Common myeloid progenitor, CD34-positive (primary cell): ENCODE results near the gene MVD.

Source experiments
- CTCF ChIA-PET: fragments of 350-600 bp; sonication (Branson Sonifier 250); formaldehyde crosslinking; loops from one replicate; lab custom pipeline; 2021; ENCODE audit warnings: antibody characterized with exemption; lab: Charles Lee
- POLR2A ChIA-PET: fragments of 350-600 bp; sonication (Branson Sonifier 250); formaldehyde crosslinking; loops from one replicate; lab custom pipeline; 2021; ENCODE audit warnings: antibody characterized with exemption; lab: Charles Lee
- DNase-seq, 3 donors: peaks; one replicate each; pipeline versions ENCODE4 v3.0.0 to v3.0.0-alpha.2; 2013
- H3K27ac ChIP-seq, 2 experiments: 1 replicate in 1 of 2; 2 replicates in 1 of 2; pipeline ENCODE4 v1.7.0; 2013; ENCODE audit warnings: inconsistent platforms in 2 of 2, low read length in 2 of 2, mild to moderate bottlenecking in 2 of 2, low read depth in 1 of 2, moderate library complexity in 1 of 2; ENCODE audit not compliant: severe bottlenecking in 2 of 2, insufficient read depth in 1 of 2, poor library complexity in 1 of 2
- H3K27me3 ChIP-seq, 5 experiments: replicated peaks in 2 of 5; 1 replicate in 3 of 5; 2 replicates in 2 of 5; pipeline versions ENCODE4 v1.6.1 to v1.7.0; 2013; ENCODE audit warnings: low read length in 4 of 5, mild to moderate bottlenecking in 2 of 5, moderate library complexity in 2 of 5, inconsistent platforms in 1 of 5; ENCODE audit not compliant: insufficient read depth in 5 of 5, control insufficient read depth in 4 of 5
- H3K36me3 ChIP-seq, 4 experiments: 1 replicate in 2 of 4; 2 replicates in 2 of 4; pipeline versions ENCODE4 v1.6.1 to v1.7.0; 2013; ENCODE audit warnings: low read length in 3 of 4, control low read depth in 1 of 4, mild to moderate bottlenecking in 1 of 4; ENCODE audit not compliant: control insufficient read depth in 4 of 4, insufficient read depth in 4 of 4
- H3K4me1 ChIP-seq, 4 experiments: 1 replicate in 3 of 4; 2 replicates in 1 of 4; pipeline versions ENCODE4 v1.6.1 to v1.7.1; 2013; ENCODE audit warnings: low read length in 3 of 4, mild to moderate bottlenecking in 3 of 4, control low read depth in 1 of 4, inconsistent platforms in 1 of 4, moderate library complexity in 1 of 4; ENCODE audit not compliant: control insufficient read depth in 4 of 4, insufficient read depth in 4 of 4; ENCODE audit errors: control extremely low read depth in 1 of 4
- H3K4me3 ChIP-seq, 7 experiments: 1 replicate in 4 of 7; 2 replicates in 3 of 7; pipeline versions ENCODE4 v1.5.1 to v1.7.0; 2013; ENCODE audit warnings: mild to moderate bottlenecking in 7 of 7, low read length in 6 of 7, moderate library complexity in 6 of 7, inconsistent platforms in 2 of 7, low read depth in 2 of 7, control low read depth in 1 of 7; ENCODE audit not compliant: insufficient read depth in 4 of 7, control insufficient read depth in 1 of 7; ENCODE audit errors: extremely low read depth in 1 of 7
- H3K9me3 ChIP-seq, 5 experiments: 1 replicate in 4 of 5; 2 replicates in 1 of 5; pipeline versions ENCODE4 v1.6.1 to v1.7.1; 2013; ENCODE audit warnings: low read length in 4 of 5, mild to moderate bottlenecking in 2 of 5, inconsistent platforms in 1 of 5, low read depth in 1 of 5, moderate library complexity in 1 of 5; ENCODE audit not compliant: control insufficient read depth in 4 of 5, insufficient read depth in 2 of 5; ENCODE audit errors: control extremely low read depth in 1 of 5
- WGBS: methylation state at CpG from one replicate; pipeline ENCODE4 v1.1.5; 2013; ENCODE audit not compliant: insufficient coverage; 5-methylcytosine and 5-hydroxymethylcytosine counted together

Gene MVD

GRCh38 chr16:88655733-88656281, 7.1 kb downstream of the MVD start:
- H3K27me3 ChIP-seq: no peaks in the 10 kb centered on the region
- no peak overlapping the region for H3K27ac ChIP-seq
- ChIA-PET POLR2A (no interaction called here), CTCF (no interaction called here)
- 95% methylated on average over 21 of the region's 29 CpGs for WGBS
- no peak for DNase-seq
- no peaks in the 10 kb centered on the region for H3K9me3 ChIP-seq
- H3K4me1 ChIP-seq: peaks cover 0 to 20% (median 9%) of the 10 kb centered on the region in 4 experiments
- H3K36me3 ChIP-seq: peaks cover 0 to 81% (median 24%) of the 10 kb centered on the region in 4 experiments
- H3K4me3 ChIP-seq: no peak overlapping the region

- 98% methylated on average over 50 of the region's 50 CpGs for WGBS
- peaks cover 0 to 81% (median 24%) of the 10 kb centered on the region in 4 experiments for H3K36me3 ChIP-seq
- no peak overlapping the region for H3K4me3 ChIP-seq
- POLR2A ChIA-PET: no interaction called here
- no peak overlapping the region for H3K27ac ChIP-seq
- no peak for DNase-seq
- no peaks in the 10 kb centered on the region for H3K9me3 ChIP-seq
- H3K4me1 ChIP-seq: peaks cover 0 to 22% (median 11%) of the 10 kb centered on the region in 4 experiments
- H3K27me3 ChIP-seq: no peaks in the 10 kb centered on the region
- CTCF ChIA-PET: interaction anchor here (0.7 kb wide), 1 partner anchor 22 kb away, joined by 3 read pairs; no protein-coding TSS in a partner anchor
Observed at GRCh38 chr16:88655053-88655732, 7.7 kb downstream of the MVD start.

GRCh38 chr16:88654363-88655052, 8.4 kb downstream of the MVD start:
- H3K27me3 ChIP-seq: no peaks in the 10 kb centered on the region
- H3K36me3 ChIP-seq: peaks cover 0 to 80% (median 24%) of the 10 kb centered on the region in 4 experiments
- 92% methylated on average over 27 of the region's 28 CpGs for WGBS
- H3K9me3 ChIP-seq: no peaks in the 10 kb centered on the region
- H3K4me3 ChIP-seq: no peak overlapping the region
- no peak for DNase-seq
- POLR2A ChIA-PET: no interaction called here
- CTCF ChIA-PET: interaction anchor here (0.7 kb wide), 1 partner anchor 22 kb away, joined by 3 read pairs; no protein-coding TSS in a partner anchor
- peaks cover 0 to 27% (median 18%) of the 10 kb centered on the region in 4 experiments for H3K4me1 ChIP-seq
- no peak overlapping the region for H3K27ac ChIP-seq

- ChIA-PET CTCF (no interaction called here), POLR2A (interaction anchor here (0.7 kb wide), 1 partner anchor 38 kb away, joined by 3 read pairs; no protein-coding TSS in a partner anchor)
- Histone ChIP-seq H3K27ac (no peak overlapping the region), H3K36me3 (peaks cover 0 to 81% (median 27%) of the 10 kb centered on the region in 4 experiments), H3K4me3 (no peak overlapping the region), H3K27me3 (no peaks in the 10 kb centered on the region), H3K9me3 (no peaks in the 10 kb centered on the region), H3K4me1 (peaks cover 0 to 34% (median 23%) of the 10 kb centered on the region in 4 experiments)
- 94% methylated on average over 29 of the region's 32 CpGs for WGBS
- no peak for DNase-seq
Observed at GRCh38 chr16:88653596-88654362, 9.1 kb downstream of the MVD start.

GRCh38 chr16:88653101-88653500, 9.8 kb downstream of the MVD start:
- H3K27ac ChIP-seq: no peak overlapping the region
- no peak for DNase-seq
- ChIA-PET POLR2A (no interaction called here), CTCF (interaction anchor here (1.1 kb wide), 1 partner anchor 19 kb away, joined by 3 read pairs; no protein-coding TSS in a partner anchor)
- H3K4me1 ChIP-seq: peaks cover 0 to 36% (median 24%) of the 10 kb centered on the region in 4 experiments
- H3K27me3 ChIP-seq: no peaks in the 10 kb centered on the region
- H3K36me3 ChIP-seq: peaks cover 0 to 77% (median 24%) of the 10 kb centered on the region in 4 experiments
- no peak overlapping the region for H3K4me3 ChIP-seq
- no peaks in the 10 kb centered on the region for H3K9me3 ChIP-seq
- 98% methylated on average over 12 of the region's 13 CpGs for WGBS

GRCh38 chr16:88652762-88653063, 10.2 kb downstream of the MVD start:
- Histone ChIP-seq H3K36me3 (peaks cover 0 to 75% (median 22%) of the 10 kb centered on the region in 4 experiments), H3K27me3 (no peaks in the 10 kb centered on the region), H3K9me3 (no peaks in the 10 kb centered on the region), H3K27ac (no peak overlapping the region), H3K4me1 (peaks cover 0 to 38% (median 26%) of the 10 kb centered on the region in 4 experiments), H3K4me3 (no peak overlapping the region)
- DNase-seq: no peak
- CTCF ChIA-PET: interaction anchor here (1.1 kb wide), 1 partner anchor 20 kb away, joined by 3 read pairs; no protein-coding TSS in a partner anchor
- WGBS: 100% methylated on average over 5 of the region's 8 CpGs
- POLR2A ChIA-PET: no interaction called here
